NT2/D1 (cell line): ENCODE data around the gene G6PC3.

Source experiments
- YY1 ChIP-seq: IDR thresholded peaks from 2 replicates; pipeline ENCODE4 v1.6.1; 2011; ENCODE audit not compliant: insufficient read length, insufficient read depth
- ZNF274 ChIP-seq: IDR thresholded peaks from 2 replicates; pipeline ENCODE4 v1.6.1; 2011; ENCODE audit warnings: mild to moderate bottlenecking, low read depth, low read length

DNA sequence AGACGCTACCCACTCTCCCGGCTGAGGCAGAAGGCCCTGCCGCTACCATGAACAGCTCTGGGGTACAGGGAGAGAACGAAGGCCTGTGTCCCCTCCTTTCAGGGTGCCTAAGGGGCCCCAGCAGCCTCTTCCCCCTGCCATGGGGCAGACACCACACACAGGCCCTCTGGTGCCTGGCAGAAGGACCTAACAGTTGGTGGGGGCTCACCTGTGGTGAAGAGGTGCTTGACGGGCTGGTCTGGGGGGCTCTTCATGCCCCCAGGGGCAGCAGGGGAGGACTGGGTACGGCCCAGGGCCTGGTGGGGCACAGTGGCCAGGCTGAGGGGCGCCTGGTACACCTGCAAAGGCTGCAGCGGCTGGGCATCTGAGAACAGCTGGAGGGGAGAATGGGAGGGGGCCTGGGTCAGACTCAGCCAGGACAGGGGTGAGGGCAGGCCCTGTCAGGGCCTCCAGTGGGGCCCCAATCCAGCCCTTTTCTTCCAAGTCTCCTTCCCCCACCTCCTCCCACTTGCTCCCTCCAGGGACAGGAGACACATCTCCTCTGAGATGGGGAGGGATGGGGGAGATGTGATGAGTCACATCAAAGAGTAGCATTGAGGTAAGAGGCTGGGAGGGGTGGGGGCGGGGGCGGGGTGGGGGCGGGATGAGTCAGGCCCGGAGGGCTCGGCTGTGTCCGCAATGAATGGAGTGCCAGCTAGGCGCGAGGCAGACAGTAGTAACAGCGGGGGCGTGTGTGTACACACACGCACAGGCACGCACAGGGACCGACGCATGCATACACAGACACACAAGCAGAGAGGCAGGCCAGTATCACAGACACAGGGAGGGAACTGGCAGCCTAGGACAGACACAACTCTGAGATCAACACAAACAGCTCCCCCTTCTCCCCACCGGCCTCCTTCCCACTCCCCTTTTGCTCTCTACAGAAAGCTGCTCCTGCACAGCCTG is 16.1 kb downstream of the G6PC3 start:
- TF ChIP-seq ZNF274 (no peak), YY1 (no peak)
